GM23338 (cell line): ENCODE results near the gene ZNRF1. TPM values are rescaled to one million over a fixed set of nuclear protein-coding genes. Genes with fewer than 3 reads are reported as not detected.

Experiments used
- ATAC-seq: fragments of 200-7000 bp; cut with Tn5 transposase; 3 replicates; pipeline ENCODE4 v1.9.1; 2020
- DNase-seq: peaks from one replicate; pipeline ENCODE4 v3.0.0-alpha.2; 2015; ENCODE audit warnings: low spot score
- H2AFZ ChIP-seq: fragments of 200-600 bp; sonication (generic); 2 replicates; pipeline ENCODE4 v1.8.0; 2016; ENCODE audit warnings: antibody characterized with exemption, mild to moderate bottlenecking, moderate library complexity
- H3F3A ChIP-seq: fragments of 200-600 bp; sonication (generic); replicated peaks from 2 replicates; pipeline ENCODE4 v1.8.0; 2017; ENCODE audit warnings: antibody characterized with exemption, mixed run types, low read depth
- H3K27ac ChIP-seq: fragments of 200-600 bp; sonication (generic); 2 replicates; pipeline ENCODE4 v1.6.1; 2016; ENCODE audit warnings: low read depth
- H3K27me3 ChIP-seq: fragments of 200-600 bp; sonication (generic); 2 replicates; pipeline ENCODE4 v1.8.0; 2016; ENCODE audit warnings: mild to moderate bottlenecking, mixed run types, moderate library complexity; ENCODE audit not compliant: insufficient read depth
- H3K36me3 ChIP-seq: fragments of 200-600 bp; sonication (generic); 2 replicates; pipeline ENCODE4 v1.8.0; 2016; ENCODE audit warnings: mild to moderate bottlenecking; ENCODE audit not compliant: insufficient read depth
- H3K4me1 ChIP-seq: fragments of 200-600 bp; sonication (generic); 2 replicates; pipeline ENCODE4 v1.8.0; 2016; ENCODE audit warnings: mild to moderate bottlenecking, moderate library complexity; ENCODE audit not compliant: insufficient read depth
- H3K4me2 ChIP-seq: fragments of 200-600 bp; sonication (generic); 2 replicates; pipeline ENCODE4 v1.7.1; 2017; ENCODE audit warnings: mixed run types
- H3K4me3 ChIP-seq: fragments of 200-600 bp; sonication (generic); 2 replicates; pipeline ENCODE4 v1.6.1; 2016; ENCODE audit warnings: mixed run types
- H3K79me2 ChIP-seq: fragments of 200-600 bp; sonication (generic); replicated peaks from 2 replicates; pipeline ENCODE4 v1.8.0; 2017; ENCODE audit warnings: mild to moderate bottlenecking; ENCODE audit not compliant: insufficient read depth
- H3K9me2 ChIP-seq: fragments of 200-600 bp; sonication (generic); 2 replicates; pipeline ENCODE4 v1.8.0; 2017; ENCODE audit not compliant: insufficient read depth
- H4K20me1 ChIP-seq: fragments of 200-600 bp; sonication (generic); replicated peaks from 2 replicates; pipeline ENCODE4 v1.8.0; 2017; ENCODE audit warnings: mild to moderate bottlenecking; ENCODE audit not compliant: insufficient read depth
- H3K27ac Mint-ChIP-seq: 2 replicates; pipeline ENCODE4 v1.8.0; 2020; ENCODE audit warnings: inconsistent platforms, mild to moderate bottlenecking, moderate library complexity, mixed read lengths
- H3K27me3 Mint-ChIP-seq: 3 replicates; pipeline ENCODE4 v1.8.0; 2022; ENCODE audit warnings: low read depth, mild to moderate bottlenecking, moderate library complexity, mixed read lengths, inconsistent platforms; ENCODE audit not compliant: insufficient read depth, poor library complexity
- H3K36me3 Mint-ChIP-seq: 3 replicates; pipeline ENCODE4 v1.8.0; 2021; ENCODE audit warnings: low read depth, mild to moderate bottlenecking, inconsistent platforms, moderate library complexity, mixed read lengths
- H3K4me1 Mint-ChIP-seq: 3 replicates; pipeline ENCODE4 v1.8.0; 2020; ENCODE audit warnings: mild to moderate bottlenecking, inconsistent platforms, mixed read lengths
- H3K4me3 Mint-ChIP-seq: 3 replicates; pipeline ENCODE4 v1.8.0; 2021; ENCODE audit warnings: moderate library complexity, mild to moderate bottlenecking, inconsistent platforms, mixed read lengths
- H3K9me3 Mint-ChIP-seq: 3 replicates; pipeline ENCODE4 v1.8.0; 2020; ENCODE audit warnings: moderate library complexity, mild to moderate bottlenecking, inconsistent platforms, mixed read lengths
- CREB1 ChIP-seq: fragments of 250-450 bp; sonication (Bioruptor Pico); IDR thresholded peaks from 2 replicates; pipeline ENCODE4 v1.5.0; 2020; ENCODE audit warnings: low read depth, mild to moderate bottlenecking, moderate library complexity
- CTCF ChIP-seq, 2 experiments: fragments of 200-600 bp in 1 of 2; sonication (generic) in 1 of 2; conservative IDR thresholded peaks; 2 replicates each; pipeline versions ENCODE4 v1.5.1 to v1.6.1; 2016 to 2017; ENCODE audit warnings: antibody characterized with exemption in 2 of 2, low read depth in 2 of 2, mild to moderate bottlenecking in 2 of 2, moderate library complexity in 1 of 2
- EZH2 ChIP-seq: fragments of 200-600 bp; sonication (generic); IDR thresholded peaks from one replicate; pipeline ENCODE4 v1.8.0; 2017; ENCODE audit warnings: antibody characterized with exemption, mild to moderate bottlenecking, low read depth; ENCODE audit not compliant: unreplicated experiment
- EZH2phosphoT487 ChIP-seq: fragments of 200-600 bp; sonication (generic); IDR thresholded peaks from one replicate; pipeline ENCODE4 v1.8.1; 2018; ENCODE audit warnings: antibody characterized with exemption; ENCODE audit not compliant: unreplicated experiment
- JUNB ChIP-seq: IDR thresholded peaks from one replicate; pipeline ENCODE4 v1.6.1; 2016; ENCODE audit warnings: antibody characterized with exemption; ENCODE audit not compliant: unreplicated experiment
- NANOG ChIP-seq: IDR thresholded peaks from 2 replicates; pipeline ENCODE4 v1.6.1; 2016; ENCODE audit warnings: antibody characterized with exemption, borderline replicate concordance
- POLR2AphosphoS5 ChIP-seq: IDR thresholded peaks from 2 replicates; pipeline ENCODE4 v1.6.1; 2016; ENCODE audit warnings: antibody characterized with exemption, low read depth
- REST ChIP-seq: IDR thresholded peaks from one replicate; pipeline ENCODE4 v1.6.1; 2018; ENCODE audit warnings: antibody characterized with exemption; ENCODE audit not compliant: unreplicated experiment
- STAT1 ChIP-seq: IDR thresholded peaks from one replicate; pipeline ENCODE4 v1.6.1; 2016; ENCODE audit warnings: antibody characterized with exemption; ENCODE audit not compliant: unreplicated experiment
- ZNF114 ChIP-seq: fragments of 250-450 bp; sonication (Bioruptor Pico); IDR thresholded peaks from 2 replicates; pipeline ENCODE4 v1.5.0; 2020; ENCODE audit warnings: mild to moderate bottlenecking, moderate library complexity
- ZNF331 ChIP-seq: fragments of 250-450 bp; sonication (Bioruptor Pico); IDR thresholded peaks from 2 replicates; pipeline ENCODE4 v1.5.0; 2020; ENCODE audit warnings: low read depth, mild to moderate bottlenecking, moderate library complexity
- polyA plus RNA-seq: library from polyadenylated mRNA; unstranded; fragments of >200 nt; fragmentation: Nextera tagmentation; extraction: Ambion mirVana; gene quantifications from 2 replicates; pipeline ENCODE4 v1.2.1, GENCODE V29; 2016
- total RNA-seq: library from RNA; depleted of rRNA; stranded (reverse); fragments of >200 nt; shearing (Covaris generic); gene quantifications from 2 replicates; pipeline ENCODE4 v1.2.3, GENCODE V29; 2014

ZNRF1 gene
- total and polyA plus RNA-seq, 2 experiments from 2014 or later, result 22.4 to 42.1 TPM

- Histone ChIP-seq H3K4me2 (peak overlapping the region; percentile 96), H3K27me3 (peaks cover 8% of the 10 kb centered on the region), H3K4me3 (peak overlapping the region; percentile 82), H3K79me2 (peaks cover 50% of the 10 kb centered on the region), H3K4me1 (peaks cover 26% of the 10 kb centered on the region), H2AFZ (no peak overlapping the region), H3K27ac (peak overlapping the region; percentile 79; the same call in 1 of the 2 replicates), H3K9me2 (no peaks in the 10 kb centered on the region), H3K36me3 (no peaks in the 10 kb centered on the region; the same call in 1 of the 2 replicates), H3F3A (peaks cover 10% of the 10 kb centered on the region), H4K20me1 (peaks cover 35% of the 10 kb centered on the region)
- Mint-ChIP-seq H3K4me1 (peaks cover 44% of the 10 kb centered on the region), H3K27ac (no peak overlapping the region), H3K9me3 (no peaks in the 10 kb centered on the region; the same call in 2 of the 3 replicates), H3K36me3 (peaks cover 4% of the 10 kb centered on the region; the same call in 2 of the 3 replicates), H3K4me3 (peak overlapping the region; percentile 80), H3K27me3 (peaks cover 25% of the 10 kb centered on the region)
- DNase-seq (peak; percentile 36), ATAC-seq (peak; percentile 2; the same call in 2 of the 3 replicates)
- no peak for TF ChIP-seq NANOG
Observed at GRCh38 chr16:74999219-74999608, 390 bp downstream of the ZNRF1 start.

- no peak overlapping the region for H3K27ac ChIP-seq
- Mint-ChIP-seq H3K9me3 (no peaks in the 10 kb centered on the region; the same call in 2 of the 3 replicates), H3K4me1 (peaks cover 46% of the 10 kb centered on the region), H3K4me3 (peak overlapping the region; percentile 80), H3K36me3 (peaks cover 4% of the 10 kb centered on the region; the same call in 2 of the 3 replicates), H3K27me3 (peaks cover 26% of the 10 kb centered on the region), H3K27ac (no peak overlapping the region)
- H2AFZ ChIP-seq, result no peak overlapping the region
- no peaks in the 10 kb centered on the region; the same call in 1 of the 2 replicates for H3K36me3 ChIP-seq
- TF ChIP-seq NANOG, result no peak
- TF ChIP-seq STAT1, result no peak
- TF ChIP-seq EZH2, result no peak
- TF ChIP-seq ZNF331 (CRISPR knock-in tag), result no peak
- no peak for TF ChIP-seq ZNF114 (CRISPR knock-in tag)
- TF ChIP-seq POLR2AphosphoS5, result 0 out of 2 replicates have a peak, but pooled peaks have one; percentile 27
- peak; percentile 71 for ATAC-seq
- peaks cover 26% of the 10 kb centered on the region for H3K4me1 ChIP-seq
- peak; percentile 80 for DNase-seq
- peaks cover 42% of the 10 kb centered on the region for H4K20me1 ChIP-seq
- H3K79me2 ChIP-seq, result peaks cover 56% of the 10 kb centered on the region
- H3K4me2 ChIP-seq, result peak overlapping the region; percentile 96
- peaks cover 10% of the 10 kb centered on the region for H3F3A ChIP-seq
- peak overlapping the region; percentile 82 for H3K4me3 ChIP-seq
- H3K27me3 ChIP-seq, result peaks cover 8% of the 10 kb centered on the region
- no peaks in the 10 kb centered on the region for H3K9me2 ChIP-seq
Observed at GRCh38 chr16:74999609-75000480, 1.0 kb downstream of the ZNRF1 start.

GRCh38 chr16:75000481-75001081 lies 1.8 kb downstream of the ZNRF1 start:
- no peak overlapping the region for H3K27ac Mint-ChIP-seq
- peaks cover 44% of the 10 kb centered on the region for H4K20me1 ChIP-seq
- TF ChIP-seq CTCF (conservative IDR thresholded peaks at IDR 0.05; ENCODE audit: low read depth in 2 of 2), result no peak
- TF ChIP-seq REST, result no peak
- no peak for TF ChIP-seq STAT1
- TF ChIP-seq JUNB, result no peak
- no peak for TF ChIP-seq EZH2phosphoT487
- no peak for TF ChIP-seq CREB1 (CRISPR knock-in tag)
- no peak for TF ChIP-seq ZNF331 (CRISPR knock-in tag)
- TF ChIP-seq EZH2, result no peak

More at GRCh38 chr16:75000481-75001081, 1.8 kb downstream of the ZNRF1 start:
- Histone ChIP-seq H3K4me1 (peaks cover 26% of the 10 kb centered on the region), H3K4me3 (peak overlapping the region; percentile 82), H3K9me2 (no peaks in the 10 kb centered on the region), H2AFZ (no peak overlapping the region), H3K36me3 (no peaks in the 10 kb centered on the region; the same call in 1 of the 2 replicates), H3K27me3 (peaks cover 8% of the 10 kb centered on the region), H3K4me2 (peak overlapping the region; percentile 96), H3F3A (peaks cover 10% of the 10 kb centered on the region), H3K27ac (no peak overlapping the region), H3K79me2 (peaks cover 64% of the 10 kb centered on the region)
- ATAC-seq (peak; percentile 14), DNase-seq (no peak)
- Mint-ChIP-seq H3K4me3 (peak overlapping the region; percentile 80), H3K9me3 (no peaks in the 10 kb centered on the region; the same call in 2 of the 3 replicates), H3K36me3 (peaks cover 4% of the 10 kb centered on the region; the same call in 2 of the 3 replicates), H3K27me3 (peaks cover 26% of the 10 kb centered on the region), H3K4me1 (peaks cover 48% of the 10 kb centered on the region)
